ENCODE data around the gene ADAM33.

The ADAM33 gene

GRCh38 chr20:3627476-3627875, 54.3 kb downstream of the ADAM33 start:
- TF ChIP-seq CTCF (IDR thresholded peaks at IDR 0.05; ENCODE audit: low read depth, low read length), result no peak
- DNase-seq (ENCODE audit: extremely low read depth, low read depth), result no peak

DNA sequence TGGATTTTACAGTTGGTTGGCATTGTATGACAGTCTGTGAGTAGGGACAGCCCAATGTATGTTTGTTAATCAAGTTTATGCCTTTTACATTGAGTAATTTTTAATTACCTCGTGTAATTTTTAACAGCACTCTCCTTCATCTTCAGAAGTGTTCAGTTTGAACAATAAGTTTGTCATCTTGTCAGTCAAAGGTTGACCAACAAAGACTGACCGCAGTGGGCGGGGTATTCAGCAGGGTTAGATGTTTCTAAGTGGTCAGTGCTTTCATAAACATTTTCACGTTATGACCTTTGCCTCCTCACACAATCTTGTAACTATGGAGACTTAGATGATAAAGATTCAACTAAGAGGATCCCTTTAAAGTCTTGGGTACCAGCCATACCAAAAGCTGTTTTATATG, 59.4 kb downstream of the ADAM33 start:
- no peak for TF ChIP-seq CTCF (IDR thresholded peaks at IDR 0.05; ENCODE audit: low read depth, low read length)
- DNase-seq (ENCODE audit: extremely low read depth, low read depth), result no peak

- no peak for TF ChIP-seq CTCF (IDR thresholded peaks at IDR 0.05; ENCODE audit: low read depth, low read length)
- no peak for DNase-seq (ENCODE audit: extremely low read depth, low read depth)
Observed at GRCh38 chr20:3621111-3621510, 60.7 kb downstream of the ADAM33 start.
